Measurements from ENCODE around the gene SLC9A3.

DNA sequence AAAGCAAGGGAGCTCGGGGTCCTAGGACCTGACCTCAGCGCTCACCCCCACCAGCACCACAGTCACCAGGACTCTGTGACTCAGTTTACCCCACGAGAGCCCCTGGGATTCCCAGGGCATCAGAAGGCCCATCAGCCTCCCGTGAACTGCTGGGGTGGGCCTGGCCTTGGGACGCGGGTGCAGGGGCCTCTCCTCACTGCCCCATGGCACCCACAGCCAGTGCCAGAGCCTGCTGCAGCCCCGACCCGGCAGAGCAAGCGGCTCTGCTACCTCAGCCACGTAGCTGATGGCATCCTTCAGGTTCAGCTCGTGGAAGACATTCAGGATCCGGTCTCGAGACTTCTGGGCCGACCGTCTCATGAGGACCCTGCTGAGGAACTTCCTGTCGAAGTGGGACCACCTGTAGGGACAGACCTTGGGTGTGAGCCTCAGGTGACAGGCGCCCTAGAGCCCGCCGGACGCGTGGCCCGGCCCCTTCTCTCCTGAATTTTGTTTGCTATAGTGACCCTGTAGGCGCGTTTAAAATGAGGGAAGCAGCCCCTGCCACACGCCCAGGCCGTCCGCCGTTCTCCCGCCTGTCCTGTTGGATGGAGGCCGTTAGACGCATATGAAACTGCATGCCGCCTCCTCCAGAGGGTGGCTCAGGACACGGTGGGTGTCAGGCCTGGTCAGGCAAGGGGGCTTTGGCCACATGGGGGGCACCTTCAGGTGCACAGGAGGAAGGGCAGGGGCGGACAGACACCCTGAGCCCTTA is 44.5 kb downstream of the SLC9A3 start:
- TF ChIP-seq, protein P1, sequence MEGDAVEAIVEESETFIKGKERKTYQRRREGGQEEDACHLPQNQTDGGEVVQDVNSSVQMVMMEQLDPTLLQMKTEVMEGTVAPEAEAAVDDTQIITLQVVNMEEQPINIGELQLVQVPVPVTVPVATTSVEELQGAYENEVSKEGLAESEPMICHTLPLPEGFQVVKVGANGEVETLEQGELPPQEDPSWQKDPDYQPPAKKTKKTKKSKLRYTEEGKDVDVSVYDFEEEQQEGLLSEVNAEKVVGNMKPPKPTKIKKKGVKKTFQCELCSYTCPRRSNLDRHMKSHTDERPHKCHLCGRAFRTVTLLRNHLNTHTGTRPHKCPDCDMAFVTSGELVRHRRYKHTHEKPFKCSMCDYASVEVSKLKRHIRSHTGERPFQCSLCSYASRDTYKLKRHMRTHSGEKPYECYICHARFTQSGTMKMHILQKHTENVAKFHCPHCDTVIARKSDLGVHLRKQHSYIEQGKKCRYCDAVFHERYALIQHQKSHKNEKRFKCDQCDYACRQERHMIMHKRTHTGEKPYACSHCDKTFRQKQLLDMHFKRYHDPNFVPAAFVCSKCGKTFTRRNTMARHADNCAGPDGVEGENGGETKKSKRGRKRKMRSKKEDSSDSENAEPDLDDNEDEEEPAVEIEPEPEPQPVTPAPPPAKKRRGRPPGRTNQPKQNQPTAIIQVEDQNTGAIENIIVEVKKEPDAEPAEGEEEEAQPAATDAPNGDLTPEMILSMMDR (IDR thresholded peaks at IDR 0.05) = no peak
- TF ChIP-seq POLR2A (IDR thresholded peaks at IDR 0.05) = no peak
